ENCODE measurements around the gene MOCOS. TPM values are rescaled to one million over a fixed set of nuclear protein-coding genes. Genes with fewer than 3 reads are reported as not detected.
A peak's percentile ranks its signal among the peaks of the same experiment; 100 is the strongest.

The MOCOS gene
- total and polyA plus RNA-seq, 4 experiments from 2014 or later, result 0.06 to 0.12 TPM; not detected in 2

GRCh38 chr18:36152781-36153180 lies 34.5 kb upstream of the MOCOS start:
- Mint-ChIP-seq H3K27me3 (no peaks in the 10 kb centered on the region), H3K36me3 (peaks cover 50 to 87% of the 10 kb centered on the region in 2 donors), H3K4me1 (peaks cover 6 to 26% (median 13%) of the 10 kb centered on the region in 4 donors), H3K9me3 (peaks cover 0 to 3% (median 0%) of the 10 kb centered on the region in 8 donors), H3K4me3 (no peak overlapping the region), H3K27ac (peak overlapping the region in 1 of 7 donors; percentile 50)
- no peaks in the 10 kb centered on the region for H3K9me3 ChIP-seq (ENCODE audit: control insufficient read depth in 1 of 2, low read length in 2 of 2)
- H3K27me3 ChIP-seq (ENCODE audit: insufficient read depth, low read length), result no peaks in the 10 kb centered on the region
- no peaks in the 10 kb centered on the region for H3K4me1 ChIP-seq (ENCODE audit: insufficient read depth, low read length)
- peaks cover 57% of the 10 kb centered on the region for H3K36me3 ChIP-seq (ENCODE audit: insufficient read depth, low read length)
- ChIA-PET POLR2A (ENCODE audit: partially characterized antibody) (interaction anchor here (1.0 kb wide), 1 partner anchor 23 kb away, joined by 3 read pairs; the partner anchor contains the start of gene ELP2), CTCF (ENCODE audit: partially characterized antibody) (interaction anchor here (0.6 kb wide), 1 partner anchor 14 kb away, joined by 4 read pairs; no protein-coding TSS in a partner anchor)
- no peak overlapping the region for H3K27ac ChIP-seq (ENCODE audit: low read depth, low read length)
- intact Hi-C loops (cut with micrococcal nuclease), result no loop called here
- H3K4me3 ChIP-seq (ENCODE audit: low read length in 2 of 2), result no peak overlapping the region
- no peak for DNase-seq

- ChIA-PET POLR2A (ENCODE audit: partially characterized antibody) (interaction anchor here (1.0 kb wide), 1 partner anchor 23 kb away, joined by 3 read pairs; the partner anchor contains the start of gene ELP2), CTCF (ENCODE audit: partially characterized antibody) (no interaction called here)
- Mint-ChIP-seq H3K27ac (no peak overlapping the region), H3K36me3 (peaks cover 50 to 87% of the 10 kb centered on the region in 2 donors), H3K4me1 (peaks cover 9 to 30% (median 16%) of the 10 kb centered on the region in 4 donors), H3K4me3 (no peak overlapping the region), H3K27me3 (no peaks in the 10 kb centered on the region), H3K9me3 (peaks cover 0 to 3% (median 0%) of the 10 kb centered on the region in 8 donors)
- Histone ChIP-seq H3K27ac (ENCODE audit: low read depth, low read length) (no peak overlapping the region), H3K27me3 (ENCODE audit: insufficient read depth, low read length) (no peaks in the 10 kb centered on the region), H3K4me1 (ENCODE audit: insufficient read depth, low read length) (no peaks in the 10 kb centered on the region), H3K36me3 (ENCODE audit: insufficient read depth, low read length) (peaks cover 59% of the 10 kb centered on the region), H3K9me3 (ENCODE audit: control insufficient read depth in 1 of 2, low read length in 2 of 2) (no peaks in the 10 kb centered on the region), H3K4me3 (ENCODE audit: low read length in 2 of 2) (no peak overlapping the region)
- DNase-seq, result no peak
- intact Hi-C loops (cut with micrococcal nuclease), result no loop called here
Observed at GRCh38 chr18:36153203-36153602, 34.1 kb upstream of the MOCOS start.

- Histone ChIP-seq H3K4me3 (ENCODE audit: low read length in 2 of 2) (no peak overlapping the region), H3K27me3 (ENCODE audit: insufficient read depth, low read length) (no peaks in the 10 kb centered on the region), H3K4me1 (ENCODE audit: insufficient read depth, low read length) (no peaks in the 10 kb centered on the region), H3K27ac (ENCODE audit: low read depth, low read length) (no peak overlapping the region), H3K36me3 (ENCODE audit: insufficient read depth, low read length) (peaks cover 60% of the 10 kb centered on the region), H3K9me3 (ENCODE audit: control insufficient read depth in 1 of 2, low read length in 2 of 2) (no peaks in the 10 kb centered on the region)
- no peak for DNase-seq
- no peaks in the 10 kb centered on the region for H3K27me3 Mint-ChIP-seq
- no peak overlapping the region for H3K27ac Mint-ChIP-seq
- H3K9me3 Mint-ChIP-seq, result peaks cover 0 to 3% (median 0%) of the 10 kb centered on the region in 8 donors
- POLR2A ChIA-PET (ENCODE audit: partially characterized antibody), result no interaction called here
- no peak overlapping the region for H3K4me3 Mint-ChIP-seq
- H3K4me1 Mint-ChIP-seq, result peaks cover 9 to 33% (median 19%) of the 10 kb centered on the region in 4 donors
- CTCF ChIA-PET (ENCODE audit: partially characterized antibody), result no interaction called here
- intact Hi-C loops (cut with micrococcal nuclease), result no loop called here
- peaks cover 54 to 85% of the 10 kb centered on the region in 2 donors for H3K36me3 Mint-ChIP-seq
Observed at GRCh38 chr18:36153771-36154170, 33.5 kb upstream of the MOCOS start.

GRCh38 chr18:36155851-36156757 lies 31.2 kb upstream of the MOCOS start:
- H3K36me3 ChIP-seq (ENCODE audit: insufficient read depth, low read length), result peaks cover 62% of the 10 kb centered on the region
- no peaks in the 10 kb centered on the region for H3K27me3 ChIP-seq (ENCODE audit: insufficient read depth, low read length)
- DNase-seq, result no peak
- no peaks in the 10 kb centered on the region for H3K4me1 ChIP-seq (ENCODE audit: insufficient read depth, low read length)
- H3K27ac ChIP-seq (ENCODE audit: low read depth, low read length), result no peak overlapping the region
- H3K9me3 Mint-ChIP-seq, result peaks cover 0 to 1% (median 0%) of the 10 kb centered on the region in 8 donors
- H3K36me3 Mint-ChIP-seq, result peaks cover 55 to 80% of the 10 kb centered on the region in 2 donors
- CTCF ChIA-PET (ENCODE audit: partially characterized antibody), result interaction anchor here (0.7 to 2.2 kb wide), 4 partner anchors 8 to 129 kb away, joined by 3 to 8 read pairs (median 4); no protein-coding TSS in a partner anchor
- no peaks in the 10 kb centered on the region for H3K27me3 Mint-ChIP-seq
- POLR2A ChIA-PET (ENCODE audit: partially characterized antibody), result interaction anchor here (0.9 kb wide), 1 partner anchor 28 kb away, joined by 3 read pairs; no protein-coding TSS in a partner anchor
- intact Hi-C loops (cut with micrococcal nuclease), result no loop called here
- H3K27ac Mint-ChIP-seq, result peak overlapping the region in 1 of 7 donors; percentile 57
- H3K4me3 Mint-ChIP-seq, result no peak overlapping the region
- H3K4me1 Mint-ChIP-seq, result peaks cover 13 to 45% (median 22%) of the 10 kb centered on the region in 4 donors
- no peaks in the 10 kb centered on the region for H3K9me3 ChIP-seq (ENCODE audit: control insufficient read depth in 1 of 2, low read length in 2 of 2)
- no peak overlapping the region for H3K4me3 ChIP-seq (ENCODE audit: low read length in 2 of 2)

GRCh38 chr18:36157441-36157840 lies 29.9 kb upstream of the MOCOS start:
- H3K4me1 ChIP-seq (ENCODE audit: insufficient read depth, low read length), result no peaks in the 10 kb centered on the region
- no peaks in the 10 kb centered on the region for H3K27me3 Mint-ChIP-seq
- CTCF ChIA-PET (ENCODE audit: partially characterized antibody), result interaction anchor here (2.2 to 2.6 kb wide), 2 partner anchors 15 to 127 kb away, joined by 8 read pairs; no protein-coding TSS in a partner anchor
- H3K4me3 Mint-ChIP-seq, result peak overlapping the region in 1 of 8 donors; percentile 24
- no peak for DNase-seq
- H3K27ac ChIP-seq (ENCODE audit: low read depth, low read length), result no peak overlapping the region
- peaks cover 0 to 1% (median 0%) of the 10 kb centered on the region in 8 donors for H3K9me3 Mint-ChIP-seq
- H3K27ac Mint-ChIP-seq, result peak overlapping the region in 2 of 7 donors; percentile 16 to 57
- no peaks in the 10 kb centered on the region for H3K9me3 ChIP-seq (ENCODE audit: control insufficient read depth in 1 of 2, low read length in 2 of 2)
- no peak overlapping the region for H3K4me3 ChIP-seq (ENCODE audit: low read length in 2 of 2)
- peaks cover 13 to 43% (median 28%) of the 10 kb centered on the region in 4 donors for H3K4me1 Mint-ChIP-seq
- peaks cover 66% of the 10 kb centered on the region for H3K36me3 ChIP-seq (ENCODE audit: insufficient read depth, low read length)
- POLR2A ChIA-PET (ENCODE audit: partially characterized antibody), result no interaction called here
- peaks cover 59 to 83% of the 10 kb centered on the region in 2 donors for H3K36me3 Mint-ChIP-seq
- H3K27me3 ChIP-seq (ENCODE audit: insufficient read depth, low read length), result no peaks in the 10 kb centered on the region
- intact Hi-C loops (cut with micrococcal nuclease), result no loop called here

- Mint-ChIP-seq H3K4me3 (no peak overlapping the region), H3K9me3 (peaks cover 0 to 1% (median 0%) of the 10 kb centered on the region in 8 donors), H3K4me1 (peaks cover 13 to 33% (median 29%) of the 10 kb centered on the region in 4 donors), H3K27ac (peak overlapping the region in 3 of 7 donors; percentile 20 to 62 (median 53)), H3K27me3 (no peaks in the 10 kb centered on the region), H3K36me3 (peaks cover 55 to 81% of the 10 kb centered on the region in 2 donors)
- CTCF ChIA-PET (ENCODE audit: partially characterized antibody), result interaction anchor here (0.7 to 2.6 kb wide), 2 partner anchors 11 to 15 kb away, joined by 3 to 8 read pairs; no protein-coding TSS in a partner anchor
- POLR2A ChIA-PET (ENCODE audit: partially characterized antibody), result no interaction called here
- intact Hi-C loops (cut with micrococcal nuclease), result no loop called here
- no peaks in the 10 kb centered on the region for H3K4me1 ChIP-seq (ENCODE audit: insufficient read depth, low read length)
- no peak overlapping the region for H3K27ac ChIP-seq (ENCODE audit: low read depth, low read length)
- DNase-seq, result no peak
- H3K9me3 ChIP-seq (ENCODE audit: control insufficient read depth in 1 of 2, low read length in 2 of 2), result no peaks in the 10 kb centered on the region
- H3K36me3 ChIP-seq (ENCODE audit: insufficient read depth, low read length), result peaks cover 56% of the 10 kb centered on the region
- H3K27me3 ChIP-seq (ENCODE audit: insufficient read depth, low read length), result no peaks in the 10 kb centered on the region
- H3K4me3 ChIP-seq (ENCODE audit: low read length in 2 of 2), result no peak overlapping the region
Observed at GRCh38 chr18:36158266-36158867, 28.9 kb upstream of the MOCOS start.

Measured in CD4-positive, alpha-beta memory T cell (primary cell).